HEK293 (cell line): ENCODE data around the gene CCNB1IP1.

Source experiments
- CTCF ChIA-PET: fragments of 350-600 bp; formaldehyde crosslinking; extraction: SDS; loops from one replicate; lab custom pipeline; 2021; ENCODE audit warnings: antibody characterized with exemption; lab: Yijun Ruan, JAX
- POLR2A ChIA-PET: fragments of 300-600 bp; formaldehyde crosslinking; extraction: SDS; loops from one replicate; lab custom pipeline; 2020; ENCODE audit warnings: antibody characterized with exemption, inconsistent platforms; lab: Yijun Ruan, JAX
- H3K27ac ChIP-seq: fragments of 200-500 bp; sonication (Bioruptor generic); 2 replicates; pipeline ENCODE4 v1.5.1; 2014; ENCODE audit warnings: low read depth, low read length, control low read depth, inconsistent platforms; ENCODE audit errors: extremely low read depth
- H3K36me3 ChIP-seq, 2 experiments: fragments of 200-500 bp in 1 of 2; sonication (Bioruptor generic) in 1 of 2; 1 replicate in 1 of 2; 2 replicates in 1 of 2; pipeline ENCODE4 v1.5.1; 2014 to 2017; ENCODE audit warnings: inconsistent platforms in 2 of 2, low read length in 2 of 2; ENCODE audit not compliant: control insufficient read depth in 2 of 2, insufficient read depth in 1 of 2
- H3K4me1 ChIP-seq: fragments of 200-500 bp; sonication (Bioruptor generic); 2 replicates; pipeline ENCODE4 v1.5.1; 2014; ENCODE audit warnings: mild to moderate bottlenecking, low read length, inconsistent platforms; ENCODE audit not compliant: control insufficient read depth, insufficient read depth
- H3K4me3 ChIP-seq: 2 replicates; pipeline ENCODE4 v1.5.1; 2011; ENCODE audit warnings: low read depth, mild to moderate bottlenecking, control low read depth, low read length, moderate library complexity
- H3K9me3 ChIP-seq: fragments of 200-500 bp; sonication (Bioruptor generic); 2 replicates; pipeline ENCODE4 v1.5.1; 2014; ENCODE audit warnings: low read depth, low read length, inconsistent platforms; ENCODE audit not compliant: control insufficient read depth, insufficient read depth
- BCL11A ChIP-seq: fragments of 450-650 bp; formaldehyde crosslinking; IDR thresholded peaks from 2 replicates; pipeline ENCODE4 v1.5.1; 2016; ENCODE audit warnings: low read depth, missing biosample characterization, missing genetic modification characterization
- BCL11B ChIP-seq: fragments of 450-650 bp; formaldehyde crosslinking; IDR thresholded peaks from 2 replicates; pipeline ENCODE4 v1.5.1; 2016; ENCODE audit warnings: low read depth, missing biosample characterization, missing genetic modification characterization
- EGR2 ChIP-seq: fragments of 450-650 bp; formaldehyde crosslinking; IDR thresholded peaks from 2 replicates; pipeline ENCODE4 v1.5.1; 2016; ENCODE audit warnings: low read depth, missing biosample characterization, missing genetic modification characterization
- ELK4 ChIP-seq: IDR thresholded peaks from 2 replicates; pipeline ENCODE4 v1.6.1; 2011; ENCODE audit warnings: mild to moderate bottlenecking, low read depth, low read length, borderline replicate concordance
- GLIS1 ChIP-seq: fragments of 450-650 bp; formaldehyde crosslinking; IDR thresholded peaks from 2 replicates; pipeline ENCODE4 v1.5.1; 2016; ENCODE audit warnings: missing biosample characterization, missing genetic modification characterization
- GLIS2 ChIP-seq: fragments of 450-650 bp; formaldehyde crosslinking; IDR thresholded peaks from 2 replicates; pipeline ENCODE4 v1.5.1; 2016; ENCODE audit warnings: missing biosample characterization, missing genetic modification characterization
- KLF1 ChIP-seq: fragments of 450-650 bp; formaldehyde crosslinking; IDR thresholded peaks from 2 replicates; pipeline ENCODE4 v1.5.1; 2016; ENCODE audit warnings: missing biosample characterization, missing genetic modification characterization
- KLF10 ChIP-seq: fragments of 450-650 bp; IDR thresholded peaks from 2 replicates; pipeline ENCODE4 v1.5.1; 2018; ENCODE audit warnings: missing biosample characterization, mild to moderate bottlenecking, missing genetic modification characterization
- PRDM6 ChIP-seq: fragments of 450-650 bp; formaldehyde crosslinking; IDR thresholded peaks from 2 replicates; pipeline ENCODE4 v1.5.1; 2017; ENCODE audit warnings: missing biosample characterization, missing genetic modification characterization
- SP3 ChIP-seq: fragments of 450-650 bp; formaldehyde crosslinking; IDR thresholded peaks from 2 replicates; pipeline ENCODE4 v1.5.1; 2016; ENCODE audit warnings: missing biosample characterization, missing genetic modification characterization
- YY1 ChIP-seq: fragments of 450-650 bp; formaldehyde crosslinking; IDR thresholded peaks from 2 replicates; pipeline ENCODE4 v1.5.1; 2018; ENCODE audit warnings: missing biosample characterization, missing genetic modification characterization
- ZBTB1 ChIP-seq: fragments of 450-650 bp; formaldehyde crosslinking; IDR thresholded peaks from 2 replicates; pipeline ENCODE4 v1.5.1; 2016; ENCODE audit warnings: missing biosample characterization, missing genetic modification characterization
- ZIC2 ChIP-seq: fragments of 450-650 bp; formaldehyde crosslinking; IDR thresholded peaks from 2 replicates; pipeline ENCODE4 v1.5.1; 2016; ENCODE audit warnings: missing biosample characterization, missing genetic modification characterization
- ZNF146 ChIP-seq: fragments of 450-650 bp; formaldehyde crosslinking; IDR thresholded peaks from 2 replicates; pipeline ENCODE4 v1.5.1; 2016; ENCODE audit warnings: missing biosample characterization, missing genetic modification characterization
- ZNF19 ChIP-seq: fragments of 450-650 bp; formaldehyde crosslinking; IDR thresholded peaks from 2 replicates; pipeline ENCODE4; 2016; ENCODE audit warnings: missing biosample characterization, missing genetic modification characterization, low read depth
- ZNF2 ChIP-seq: fragments of 450-650 bp; formaldehyde crosslinking; IDR thresholded peaks from 2 replicates; pipeline ENCODE4 v1.5.1; 2016; ENCODE audit warnings: missing biosample characterization, missing genetic modification characterization
- ZNF311 ChIP-seq: fragments of 450-650 bp; formaldehyde crosslinking; IDR thresholded peaks from 2 replicates; pipeline ENCODE4 v1.5.1; 2017; ENCODE audit warnings: missing biosample characterization, missing genetic modification characterization, borderline replicate concordance
- ZNF341 ChIP-seq: fragments of 450-650 bp; formaldehyde crosslinking; IDR thresholded peaks from 2 replicates; pipeline ENCODE4; 2016; ENCODE audit warnings: low read depth, missing biosample characterization, missing genetic modification characterization
- ZNF366 ChIP-seq: fragments of 450-650 bp; formaldehyde crosslinking; conservative IDR thresholded peaks from 2 replicates; pipeline ENCODE4 v1.5.1; 2016; ENCODE audit warnings: missing biosample characterization, missing genetic modification characterization
- ZNF391 ChIP-seq: fragments of 450-650 bp; formaldehyde crosslinking; IDR thresholded peaks from 2 replicates; pipeline ENCODE4 v1.5.1; 2016; ENCODE audit warnings: low read depth, missing biosample characterization, missing genetic modification characterization, borderline replicate concordance
- ZNF416 ChIP-seq: fragments of 450-650 bp; formaldehyde crosslinking; IDR thresholded peaks from 2 replicates; pipeline ENCODE4 v1.5.1; 2016; ENCODE audit warnings: missing biosample characterization, missing genetic modification characterization
- ZNF48 ChIP-seq: fragments of 450-650 bp; formaldehyde crosslinking; IDR thresholded peaks from 2 replicates; pipeline ENCODE4 v1.5.1; 2016; ENCODE audit warnings: missing biosample characterization, missing genetic modification characterization
- ZNF561 ChIP-seq: fragments of 450-650 bp; IDR thresholded peaks from 2 replicates; pipeline ENCODE4 v1.5.1; 2018; ENCODE audit warnings: missing biosample characterization, missing genetic modification characterization, borderline replicate concordance
- ZNF580 ChIP-seq: fragments of 450-650 bp; formaldehyde crosslinking; IDR thresholded peaks from 2 replicates; pipeline ENCODE4 v1.5.1; 2016; ENCODE audit warnings: missing biosample characterization, missing genetic modification characterization
- ZNF621 ChIP-seq: fragments of 450-650 bp; formaldehyde crosslinking; IDR thresholded peaks from 2 replicates; pipeline ENCODE4 v1.5.1; 2017; ENCODE audit warnings: missing biosample characterization, missing genetic modification characterization
- ZNF623 ChIP-seq: fragments of 450-650 bp; formaldehyde crosslinking; IDR thresholded peaks from 2 replicates; pipeline ENCODE4 v1.5.1; 2016; ENCODE audit warnings: missing biosample characterization, missing genetic modification characterization
- ZNF677 ChIP-seq: fragments of 450-650 bp; IDR thresholded peaks from 2 replicates; pipeline ENCODE4 v1.5.0; 2018; ENCODE audit warnings: missing biosample characterization, mild to moderate bottlenecking, missing genetic modification characterization, moderate library complexity
- ZNF701 ChIP-seq: fragments of 450-650 bp; formaldehyde crosslinking; IDR thresholded peaks from 2 replicates; pipeline ENCODE4 v1.5.1; 2016; ENCODE audit warnings: missing biosample characterization, missing genetic modification characterization
- ZNF776 ChIP-seq: fragments of 450-650 bp; formaldehyde crosslinking; IDR thresholded peaks from 2 replicates; pipeline ENCODE4 v1.5.0; 2017; ENCODE audit warnings: missing biosample characterization, missing genetic modification characterization, borderline replicate concordance
- ZNF830 ChIP-seq: fragments of 450-650 bp; IDR thresholded peaks from 2 replicates; pipeline ENCODE4 v1.5.0; 2018; ENCODE audit warnings: missing biosample characterization, missing genetic modification characterization, low read depth, mild to moderate bottlenecking, moderate library complexity
- TF ChIP-seq, protein P1 (sequence below): fragments of 450-650 bp; formaldehyde crosslinking; IDR thresholded peaks from 2 replicates; pipeline ENCODE4 v1.5.1; 2017; ENCODE audit warnings: missing biosample characterization, mild to moderate bottlenecking, missing genetic modification characterization, moderate library complexity
- TF ChIP-seq, protein P2 (sequence below): fragments of 450-650 bp; formaldehyde crosslinking; IDR thresholded peaks from 2 replicates; pipeline ENCODE4 v1.5.1; 2016; ENCODE audit warnings: missing biosample characterization, missing genetic modification characterization

The CCNB1IP1 gene

DNA sequence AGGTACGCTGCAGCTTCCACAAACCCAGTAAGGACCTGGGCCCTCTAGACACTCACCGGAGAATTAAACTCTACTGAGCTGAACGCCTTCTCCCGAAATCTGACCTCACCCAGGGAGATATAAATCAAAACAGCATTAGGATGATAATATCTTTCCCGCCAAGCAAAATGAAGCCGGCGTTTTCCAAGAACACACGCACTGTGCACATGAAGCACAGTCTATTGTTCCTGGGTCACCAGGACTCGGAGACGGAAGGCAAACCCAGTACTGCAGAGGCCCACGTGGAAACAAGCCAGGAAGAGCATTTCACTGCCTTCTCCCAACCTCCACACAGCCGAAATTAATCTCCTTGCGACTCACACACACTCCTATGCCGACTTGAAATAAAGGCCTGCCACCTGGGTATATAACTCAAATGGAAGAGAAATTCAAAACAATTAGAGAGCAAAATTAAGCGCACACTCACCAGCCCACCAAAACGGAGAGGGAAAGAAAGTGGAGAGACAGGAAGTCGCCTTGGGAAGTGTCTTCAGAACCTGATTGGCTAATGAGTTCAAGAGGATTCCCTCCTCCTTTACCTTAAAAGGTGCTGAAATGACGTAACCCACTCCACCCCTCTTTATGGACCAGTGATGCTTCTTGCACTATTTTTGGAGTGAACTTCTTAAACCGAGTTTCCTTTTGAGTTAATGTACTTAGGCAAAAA is at the start of gene CCNB1IP1 (continued):
- TF ChIP-seq PRDM6, result peak; percentile 55; the same call in 1 of the 2 replicates
- peak; percentile 70; the same call in 1 of the 2 replicates for TF ChIP-seq ZNF2 (tag by site-specific recombination)
- no peak for TF ChIP-seq ZNF19 (tag by site-specific recombination)
- TF ChIP-seq ZNF830 (tag by site-specific recombination), result no peak
- TF ChIP-seq ZNF341 (tag by site-specific recombination), result no peak
- TF ChIP-seq ZNF366, result peak; percentile 92
- no peak for TF ChIP-seq ZNF146 (tag by site-specific recombination)
- no peak for TF ChIP-seq ZNF391
- no peak for TF ChIP-seq ZIC2 (tag by site-specific recombination)
- TF ChIP-seq EGR2, result no peak
- TF ChIP-seq ZNF580 (tag by site-specific recombination), result no peak
- no peak for TF ChIP-seq GLIS2
- TF ChIP-seq ZNF621, result no peak
- TF ChIP-seq KLF1 (tag by site-specific recombination), result no peak
- TF ChIP-seq, protein P1, sequence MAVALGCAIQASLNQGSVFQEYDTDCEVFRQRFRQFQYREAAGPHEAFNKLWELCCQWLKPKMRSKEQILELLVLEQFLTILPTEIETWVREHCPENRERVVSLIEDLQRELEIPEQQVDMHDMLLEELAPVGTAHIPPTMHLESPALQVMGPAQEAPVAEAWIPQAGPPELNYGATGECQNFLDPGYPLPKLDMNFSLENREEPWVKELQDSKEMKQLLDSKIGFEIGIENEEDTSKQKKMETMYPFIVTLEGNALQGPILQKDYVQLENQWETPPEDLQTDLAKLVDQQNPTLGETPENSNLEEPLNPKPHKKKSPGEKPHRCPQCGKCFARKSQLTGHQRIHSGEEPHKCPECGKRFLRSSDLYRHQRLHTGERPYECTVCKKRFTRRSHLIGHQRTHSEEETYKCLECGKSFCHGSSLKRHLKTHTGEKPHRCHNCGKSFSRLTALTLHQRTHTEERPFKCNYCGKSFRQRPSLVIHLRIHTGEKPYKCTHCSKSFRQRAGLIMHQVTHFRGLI (tag by site-specific recombination), result no peak
- no peak for TF ChIP-seq ZNF48 (tag by site-specific recombination)
- no peak for TF ChIP-seq ZBTB1
- no peak for TF ChIP-seq ZNF677
- TF ChIP-seq YY1, result no peak
- TF ChIP-seq BCL11B (tag by site-specific recombination), result no peak
- no peak for TF ChIP-seq ZNF416 (tag by site-specific recombination)
- TF ChIP-seq ZNF701 (tag by site-specific recombination), result no peak
- TF ChIP-seq SP3, result no peak
- TF ChIP-seq BCL11A (tag by site-specific recombination), result no peak

- ChIA-PET CTCF (no interaction called here), POLR2A (no interaction called here)
- Histone ChIP-seq H3K4me1 (no peaks in the 10 kb centered on the region; the same call in 1 of the 2 replicates), H3K9me3 (no peaks in the 10 kb centered on the region), H3K36me3 (peaks cover 10 to 89% of the 10 kb centered on the region in 2 experiments; a peak in 2 of 3 replicates), H3K4me3 (no peak overlapping the region), H3K27ac (no peak overlapping the region)
- no peak for TF ChIP-seq GLIS1
- TF ChIP-seq ELK4, result no peak
- no peak for TF ChIP-seq ZNF776 (tag by site-specific recombination)
- TF ChIP-seq, protein P2, sequence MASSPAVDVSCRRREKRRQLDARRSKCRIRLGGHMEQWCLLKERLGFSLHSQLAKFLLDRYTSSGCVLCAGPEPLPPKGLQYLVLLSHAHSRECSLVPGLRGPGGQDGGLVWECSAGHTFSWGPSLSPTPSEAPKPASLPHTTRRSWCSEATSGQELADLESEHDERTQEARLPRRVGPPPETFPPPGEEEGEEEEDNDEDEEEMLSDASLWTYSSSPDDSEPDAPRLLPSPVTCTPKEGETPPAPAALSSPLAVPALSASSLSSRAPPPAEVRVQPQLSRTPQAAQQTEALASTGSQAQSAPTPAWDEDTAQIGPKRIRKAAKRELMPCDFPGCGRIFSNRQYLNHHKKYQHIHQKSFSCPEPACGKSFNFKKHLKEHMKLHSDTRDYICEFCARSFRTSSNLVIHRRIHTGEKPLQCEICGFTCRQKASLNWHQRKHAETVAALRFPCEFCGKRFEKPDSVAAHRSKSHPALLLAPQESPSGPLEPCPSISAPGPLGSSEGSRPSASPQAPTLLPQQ, result no peak
- no peak for TF ChIP-seq KLF10 (tag by site-specific recombination)
- no peak for TF ChIP-seq ZNF311
- no peak for TF ChIP-seq BCL11B (tag by site-specific recombination)
- TF ChIP-seq ZNF623 (tag by site-specific recombination), result no peak
- no peak for TF ChIP-seq ZNF561 (tag by site-specific recombination)
Observed at GRCh38 chr14:20382526-20382925, 49.4 kb upstream of the CCNB1IP1 start.
